Fibroblast of peridontal ligament (primary cell): ENCODE measurements around the gene FXYD3.

Experiments used
- DNase-seq: peaks from one replicate; pipeline ENCODE4 v3.0.0-alpha.2; 2010; ENCODE audit errors: extremely low read depth

Gene FXYD3

DNA sequence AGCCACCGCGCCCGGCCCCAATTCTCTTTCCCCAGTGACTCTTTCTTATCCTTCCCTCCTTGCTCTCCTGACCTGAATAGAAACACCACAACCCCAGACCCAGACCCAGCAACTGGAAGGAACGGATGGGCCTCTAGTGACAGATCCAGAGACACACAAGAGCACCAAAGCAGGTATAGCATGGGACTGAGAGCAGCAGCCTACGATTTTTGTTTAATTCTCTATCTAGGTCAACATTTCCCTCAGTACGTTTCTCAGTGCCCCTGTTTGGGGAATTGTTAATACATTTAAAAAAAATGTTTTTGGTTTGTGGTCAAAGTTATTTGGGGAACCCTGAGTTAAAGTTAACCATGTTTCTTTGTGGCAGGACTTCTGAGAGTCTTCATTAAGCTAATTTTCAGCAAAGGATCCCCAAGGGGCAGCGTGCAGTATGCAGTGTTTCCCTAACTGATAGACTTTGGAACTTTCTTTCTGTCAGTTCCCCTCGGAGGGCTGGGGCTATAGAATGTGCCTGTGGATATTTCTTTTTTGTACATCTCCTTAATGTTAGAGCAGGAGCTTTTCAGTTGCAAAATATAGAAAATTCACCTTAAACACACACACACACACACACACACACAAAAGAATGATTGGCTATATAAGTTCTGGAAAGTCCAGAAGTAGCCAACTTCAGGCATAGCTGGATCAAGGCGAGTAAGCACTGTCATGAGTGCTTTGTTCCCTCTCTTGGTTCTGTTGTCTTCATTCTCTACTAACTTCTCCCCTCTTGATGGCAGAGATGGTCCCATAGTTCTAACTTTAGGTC is 45.2 kb downstream of the FXYD3 start:
- no peak for DNase-seq

DNA sequence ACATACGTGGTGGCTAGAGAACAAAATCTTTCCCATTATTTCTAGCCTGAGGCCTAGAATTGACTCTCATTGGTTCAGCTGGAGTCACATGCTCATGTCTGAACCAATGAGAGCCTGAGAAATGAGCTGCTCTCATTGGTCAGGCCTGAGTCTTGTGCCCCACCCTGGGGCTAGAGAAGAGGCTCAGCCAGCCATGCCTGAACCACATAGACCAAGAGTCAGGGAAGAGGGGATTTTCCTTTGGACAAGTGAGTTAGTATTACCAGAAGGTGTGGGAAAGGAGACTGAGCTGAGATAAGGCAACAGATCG is 45.8 kb downstream of the FXYD3 start:
- no peak for DNase-seq

DNA sequence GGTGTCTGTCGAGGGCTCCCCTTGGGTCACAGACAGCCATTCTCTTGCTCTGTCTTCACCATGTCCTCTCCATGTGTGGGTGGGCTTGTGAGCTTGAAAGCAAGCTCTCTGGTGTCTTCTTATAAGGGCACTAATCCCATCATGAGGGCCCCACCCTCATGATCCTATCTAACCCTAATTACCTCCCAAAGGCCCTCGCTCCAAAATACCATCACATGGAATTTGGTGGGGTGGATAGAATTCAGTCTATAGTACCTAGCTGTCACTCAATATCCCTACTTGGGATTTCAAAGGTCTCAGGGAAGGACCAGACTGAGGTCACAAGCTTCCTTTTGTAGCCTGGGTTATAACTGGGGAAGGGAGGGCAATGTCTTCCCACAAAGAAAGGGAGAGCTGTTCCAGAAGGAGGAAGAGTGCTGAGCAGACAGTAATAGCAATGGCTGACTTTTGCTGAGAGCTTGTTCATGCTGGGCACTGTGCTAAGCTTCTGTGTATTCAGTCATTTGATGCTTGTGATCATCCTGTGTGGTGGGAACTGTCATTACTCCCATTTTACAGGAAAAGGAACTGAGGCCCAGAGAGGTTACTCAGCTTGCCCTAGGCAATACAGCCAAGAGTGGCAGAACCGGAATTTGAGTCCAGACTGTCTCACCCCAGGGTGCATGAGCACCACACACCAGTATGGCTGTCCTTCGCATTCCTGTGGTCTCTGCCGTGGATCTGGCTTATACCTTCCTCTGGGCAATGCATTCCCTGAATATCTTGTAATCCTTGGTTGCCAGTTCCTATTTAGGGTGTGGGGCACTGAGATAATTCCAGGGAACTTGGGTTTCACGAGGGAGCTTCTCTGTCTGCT is 47.1 kb downstream of the FXYD3 start:
- DNase-seq, result no peak

DNA sequence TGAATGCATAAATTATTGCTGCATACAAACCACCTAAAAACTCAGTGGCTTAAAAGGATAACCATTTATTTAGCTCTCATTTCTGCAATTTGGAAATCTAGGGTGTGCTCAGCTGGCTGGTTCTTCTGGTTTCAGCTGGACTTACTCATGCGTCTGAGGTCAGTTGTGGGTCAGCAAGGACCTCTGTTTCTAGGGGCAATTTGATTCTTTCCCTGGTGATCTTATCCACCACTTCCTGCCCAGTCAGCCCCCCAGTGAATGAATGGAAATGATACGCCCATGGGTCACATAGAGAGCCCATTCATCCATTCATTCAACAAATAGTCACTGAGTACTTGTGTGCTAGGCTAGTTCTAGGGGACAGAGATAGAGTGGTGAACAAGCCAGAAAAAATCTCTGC is 48.8 kb downstream of the FXYD3 start:
- DNase-seq, result no peak

DNA sequence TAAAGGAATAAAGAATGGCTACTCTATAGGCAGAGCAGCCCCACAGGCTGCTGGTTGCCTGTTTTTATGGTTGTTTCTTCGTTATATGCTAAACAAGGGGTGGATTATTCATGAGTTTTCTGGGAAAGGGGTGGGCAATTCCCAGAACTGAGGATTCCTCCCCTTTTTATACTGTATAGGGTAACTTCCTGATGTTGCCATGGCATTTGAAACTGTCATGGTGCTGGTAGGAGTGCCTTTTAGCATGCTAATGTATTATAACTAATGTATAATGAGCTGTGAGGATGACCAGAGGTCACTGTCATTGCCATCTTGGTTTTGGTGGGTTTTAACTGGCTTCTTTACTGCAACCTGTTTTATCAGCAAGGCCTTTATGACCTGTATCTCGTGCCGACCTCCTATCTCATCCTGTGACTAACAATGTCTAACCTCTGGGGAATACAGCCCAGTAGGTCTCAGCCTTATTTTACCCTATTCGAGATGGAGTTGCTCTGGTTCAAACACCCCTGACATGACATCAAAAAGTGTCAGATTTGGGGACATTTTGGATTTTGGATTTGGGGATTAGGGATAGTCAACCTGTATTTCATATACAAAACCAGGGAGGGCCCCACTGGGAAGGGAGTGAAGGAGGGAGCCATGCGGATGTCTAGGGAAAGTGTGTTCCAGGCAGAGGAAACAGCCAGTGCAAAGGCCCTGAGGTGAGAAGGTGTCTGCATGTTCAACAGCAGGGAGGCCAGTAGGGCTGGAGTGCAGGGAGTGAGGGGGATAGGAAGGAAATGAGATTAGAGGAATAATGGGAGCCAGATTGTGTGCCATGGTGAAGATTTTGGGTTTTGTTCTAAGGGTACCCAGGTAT is 49.8 kb downstream of the FXYD3 start:
- DNase-seq, result no peak

DNA sequence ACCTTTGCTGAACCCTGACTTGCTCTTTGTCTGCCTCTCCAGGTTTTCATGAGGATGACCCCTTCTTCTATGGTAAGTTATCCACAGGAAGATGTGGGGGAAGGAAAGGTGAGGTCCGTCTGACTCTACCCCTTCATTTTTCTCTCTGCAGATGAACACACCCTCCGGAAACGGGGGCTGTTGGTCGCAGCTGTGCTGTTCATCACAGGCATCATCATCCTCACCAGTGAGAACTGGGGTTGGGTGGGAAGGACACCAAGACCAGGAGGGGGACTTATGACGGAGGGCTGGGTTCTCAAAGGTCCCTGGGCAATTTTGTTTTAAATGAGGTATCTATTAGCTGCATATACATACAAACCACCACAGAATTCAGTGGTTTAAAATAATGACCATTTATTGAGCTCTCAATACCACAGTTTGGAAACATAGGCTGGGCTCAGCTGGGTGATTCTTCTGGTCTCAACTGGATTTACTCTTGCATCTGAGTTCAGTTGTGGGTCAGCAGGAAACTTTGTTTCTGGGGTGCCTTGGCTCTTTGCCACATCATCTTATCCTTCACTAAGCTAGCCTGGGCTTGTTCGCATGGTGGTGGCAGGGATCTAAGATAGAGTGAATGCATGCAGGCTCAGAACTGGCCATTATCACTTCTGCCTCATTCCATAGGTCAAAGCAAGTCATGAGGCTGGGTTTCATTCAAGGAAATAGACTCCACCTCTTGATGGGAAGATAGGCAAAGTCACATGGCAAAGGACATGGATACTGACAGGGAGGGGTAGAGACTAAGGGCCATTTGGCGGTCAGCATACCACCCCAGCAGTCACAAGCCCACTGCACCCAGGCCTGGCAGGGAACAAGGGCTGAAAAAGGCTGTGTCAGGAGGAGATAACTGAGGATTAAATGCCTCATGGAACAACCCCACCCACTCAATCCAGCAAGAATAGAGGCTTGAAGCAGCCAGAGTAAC is 50.8 kb downstream of the FXYD3 start:
- no peak for DNase-seq

DNA sequence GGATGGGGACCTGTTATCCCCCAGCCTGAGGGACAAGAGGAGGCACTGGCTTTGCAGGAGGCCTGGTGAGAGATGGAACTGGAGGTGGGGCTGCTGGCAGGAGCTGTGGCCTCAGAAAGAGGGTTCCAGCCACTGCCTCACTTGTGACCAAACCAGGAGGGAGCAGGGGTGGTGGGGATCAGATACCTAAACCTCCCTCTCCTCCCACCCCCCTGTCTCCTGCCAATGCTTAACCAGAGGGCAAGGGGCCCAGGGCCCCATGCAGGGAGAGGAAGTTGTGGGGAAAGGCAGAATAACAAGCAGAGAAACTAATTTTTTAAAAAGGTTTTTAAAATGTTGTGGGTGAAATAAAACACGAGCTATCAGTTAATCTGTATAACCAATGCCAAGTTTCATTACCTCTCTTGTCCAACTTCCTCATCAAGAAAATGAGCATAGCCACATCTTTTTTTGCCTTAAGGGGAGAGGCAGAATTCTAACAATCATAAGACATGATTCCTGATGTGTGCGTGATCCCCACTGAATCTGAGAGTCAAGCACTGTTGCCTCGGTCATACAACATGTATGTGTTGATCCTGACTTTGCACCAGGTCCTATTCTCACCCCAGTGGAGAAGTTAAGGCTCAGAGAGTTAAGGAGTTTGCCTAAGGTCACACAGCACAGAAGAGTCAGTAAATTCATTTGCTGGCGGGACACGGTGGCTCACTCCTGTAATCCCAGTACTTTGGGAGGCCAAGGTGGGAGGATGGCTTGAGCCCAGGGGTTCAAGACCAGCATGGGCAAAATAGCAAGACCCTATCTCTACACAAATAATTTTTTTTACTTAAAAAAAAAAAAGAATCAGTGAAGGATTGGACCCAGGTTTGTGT is 51.9 kb downstream of the FXYD3 start:
- no peak for DNase-seq

DNA sequence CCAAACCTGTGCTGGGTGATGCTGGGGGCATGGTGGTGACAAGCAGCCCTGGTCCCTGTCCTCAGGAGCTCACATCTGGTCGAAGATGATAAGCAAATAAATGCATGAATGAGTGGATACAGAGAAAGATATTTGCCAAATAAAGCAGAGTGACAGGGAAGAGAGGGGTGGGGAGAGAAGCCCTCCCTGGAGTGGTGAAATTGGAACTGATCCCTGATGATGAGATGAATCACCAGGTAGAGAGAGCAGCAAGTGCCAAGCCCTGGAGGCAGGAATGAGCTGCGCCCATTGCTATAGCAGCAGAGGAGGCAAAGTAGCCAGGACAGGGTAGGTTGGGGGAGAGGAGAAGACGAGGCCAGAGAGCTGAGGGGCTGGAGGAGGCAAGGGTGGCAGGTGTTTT is 52.6 kb downstream of the FXYD3 start:
- DNase-seq, result no peak

DNA sequence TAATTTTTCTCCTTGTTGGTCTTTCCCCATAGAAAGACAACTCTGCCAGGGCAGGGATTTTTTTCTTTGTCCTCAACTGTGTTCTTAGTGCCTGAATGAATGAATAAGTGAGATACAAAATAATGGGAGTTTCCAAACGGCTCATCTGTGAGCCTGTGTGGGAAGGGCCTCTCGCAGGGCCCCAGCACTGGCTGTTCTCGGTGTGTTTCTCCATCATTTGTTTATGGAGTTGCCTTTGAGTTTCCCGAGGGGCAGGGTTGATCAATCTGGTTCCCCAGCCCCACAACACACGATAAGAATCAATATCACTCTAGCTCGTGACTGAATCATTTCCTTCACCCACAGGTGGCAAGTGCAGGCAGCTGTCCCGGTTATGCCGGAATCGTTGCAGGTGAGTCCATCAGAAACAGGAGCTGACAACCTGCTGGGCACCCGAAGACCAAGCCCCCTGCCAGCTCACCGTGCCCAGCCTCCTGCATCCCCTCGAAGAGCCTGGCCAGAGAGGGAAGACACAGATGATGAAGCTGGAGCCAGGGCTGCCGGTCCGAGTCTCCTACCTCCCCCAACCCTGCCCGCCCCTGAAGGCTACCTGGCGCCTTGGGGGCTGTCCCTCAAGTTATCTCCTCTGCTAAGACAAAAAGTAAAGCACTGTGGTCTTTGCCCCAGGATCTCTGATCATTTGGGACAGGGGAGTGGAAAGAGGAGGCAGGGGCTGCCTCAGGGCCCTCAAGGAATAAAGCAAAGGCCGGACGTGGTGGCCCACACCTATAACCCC is 53.8 kb downstream of the FXYD3 start:
- no peak for DNase-seq

DNA sequence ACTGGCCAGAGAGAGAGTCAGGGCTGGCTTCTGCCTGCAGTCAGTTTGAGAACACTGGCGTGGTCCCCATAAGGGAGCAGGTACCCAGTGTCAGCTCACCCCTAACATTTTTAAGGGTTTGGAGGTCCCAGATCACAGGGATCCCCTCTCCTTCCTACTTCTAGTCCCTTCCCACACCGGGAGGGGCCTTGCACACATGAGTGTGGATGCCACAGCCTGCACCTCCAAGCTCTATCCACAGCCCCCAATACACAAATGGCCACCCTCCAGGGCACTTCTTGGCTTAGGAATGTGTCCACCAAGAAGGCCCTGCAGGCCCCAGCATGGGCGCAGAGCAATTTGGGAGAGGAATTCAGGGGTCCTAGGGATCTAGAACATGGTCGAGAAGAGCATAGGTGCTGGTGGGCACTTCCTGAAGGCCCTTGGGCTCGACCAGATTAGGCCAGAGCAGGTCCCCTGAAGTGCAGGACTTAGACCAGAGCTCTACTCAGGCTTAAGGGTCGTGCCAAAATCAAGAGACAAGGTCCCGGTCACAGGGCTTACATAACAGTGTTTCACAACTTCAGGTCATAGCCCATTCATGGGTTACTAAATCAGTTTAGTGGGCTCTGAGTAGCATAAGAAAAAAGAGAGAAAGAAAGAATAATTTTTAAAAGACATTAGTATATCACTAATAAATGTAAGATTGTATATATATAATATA is 54.9 kb downstream of the FXYD3 start:
- DNase-seq, result no peak

DNA sequence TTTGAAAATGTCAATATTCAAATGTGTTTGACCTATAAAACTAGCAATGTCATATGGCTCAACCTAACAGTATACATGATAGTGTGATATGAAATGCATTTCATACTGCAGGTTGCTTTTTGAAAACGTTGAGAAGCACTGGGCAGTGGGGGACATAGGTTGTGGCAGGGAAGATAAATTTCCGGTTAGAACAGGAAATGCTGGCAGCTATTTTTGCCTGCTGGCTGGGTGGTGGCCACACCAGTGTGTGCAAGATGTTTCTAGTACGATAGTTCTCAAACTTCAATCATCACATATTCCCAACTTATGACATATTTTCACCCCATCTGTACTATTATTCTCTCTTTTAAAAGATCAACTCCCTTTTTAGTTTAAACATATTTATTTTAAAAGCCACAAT is 56.1 kb downstream of the FXYD3 start:
- DNase-seq, result no peak
